Right hindlimb (tissue), 1 donor: ENCODE results near the gene RHNO1.

Experiments used
- DNase-seq: peaks from one replicate; pipeline ENCODE4 v3.0.0-alpha.2; 2018

The RHNO1 gene

GRCh38 chr12:2877047-2877952 is at the start of gene RHNO1, which contains the start of gene FOXM1:
Gene RHNO1, plus strand, starts transcription at chr12:2877223. Its CDS starts 8,144 bp downstream, at chr12:2885367.
Gene FOXM1, minus strand, starts transcription at chr12:2877174. Its CDS starts 2,696 bp downstream, at chr12:2874478.
- DNase-seq = peak; percentile 94

- no peak for DNase-seq
Measured at GRCh38 chr12:2829275-2829674, 47.7 kb upstream of the RHNO1 start.

- no peak for DNase-seq
Measured at GRCh38 chr12:2832550-2833127, 44.4 kb upstream of the RHNO1 start.

GRCh38 chr12:2833327-2833726 is 43.7 kb upstream of the RHNO1 start:
- no peak for DNase-seq

- no peak for DNase-seq
Measured at GRCh38 chr12:2833810-2834209, 43.2 kb upstream of the RHNO1 start.

- DNase-seq = peak; percentile 90
Measured at GRCh38 chr12:2834581-2835491, 42.2 kb upstream of the RHNO1 start, which contains the start of gene NRIP2. Gene NRIP2, minus strand, starts transcription at chr12:2835035. Its CDS starts 52 bp downstream, at chr12:2834983.

- DNase-seq = no peak
Measured at GRCh38 chr12:2835691-2836403, 41.2 kb upstream of the RHNO1 start.

- DNase-seq = no peak
Measured at GRCh38 chr12:2836574-2836973, 40.4 kb upstream of the RHNO1 start.

GRCh38 chr12:2841056-2841650 is 35.9 kb upstream of the RHNO1 start:
- no peak for DNase-seq

GRCh38 chr12:2842948-2843347 is 34.1 kb upstream of the RHNO1 start:
- no peak for DNase-seq

- no peak for DNase-seq
Measured at GRCh38 chr12:2844786-2845185, 32.2 kb upstream of the RHNO1 start.

- peak; percentile 58 for DNase-seq
Measured at GRCh38 chr12:2845280-2845679, 31.7 kb upstream of the RHNO1 start.

- no peak for DNase-seq
Measured at GRCh38 chr12:2851931-2852330, 25.1 kb upstream of the RHNO1 start.

- DNase-seq = peak; percentile 88
Measured at GRCh38 chr12:2853626-2854025, 23.4 kb upstream of the RHNO1 start.

GRCh38 chr12:2854669-2855453 is 22.2 kb upstream of the RHNO1 start:
- DNase-seq = no peak

- no peak for DNase-seq
Measured at GRCh38 chr12:2855546-2855945, 21.5 kb upstream of the RHNO1 start.

GRCh38 chr12:2856051-2856450 is 21.0 kb upstream of the RHNO1 start:
- DNase-seq = no peak

GRCh38 chr12:2857021-2857431 is 20.0 kb upstream of the RHNO1 start, which contains the start of gene TEX52:
Gene TEX52, minus strand, starts transcription at chr12:2857039. Its CDS starts 13 bp downstream, at chr12:2857026.
- DNase-seq = no peak

- DNase-seq = no peak
Measured at GRCh38 chr12:2857576-2857975, 19.4 kb upstream of the RHNO1 start.

- no peak for DNase-seq
Measured at GRCh38 chr12:2858334-2858733, 18.7 kb upstream of the RHNO1 start.

GRCh38 chr12:2858944-2859421 is 18.0 kb upstream of the RHNO1 start:
- no peak for DNase-seq
